GM18867 (cell line): ENCODE results near the gene TNIK.
"Not testable (repeated sequence)": the region's sequence is repeated elsewhere in the genome, so short reads cannot be mapped to it uniquely, and the experiment has no call there.

Experiments
- ATAC-seq: cut with Tn5 transposase; IDR thresholded peaks from one replicate; pipeline ENCODE4 v1.9.1; 2021; ENCODE audit warnings: mild to moderate bottlenecking, moderate library complexity; ENCODE audit not compliant: unreplicated experiment

The TNIK gene

GRCh38 chr3:171155122-171155700 lies 305.0 kb downstream of the TNIK start:
- no peak for ATAC-seq

DNA sequence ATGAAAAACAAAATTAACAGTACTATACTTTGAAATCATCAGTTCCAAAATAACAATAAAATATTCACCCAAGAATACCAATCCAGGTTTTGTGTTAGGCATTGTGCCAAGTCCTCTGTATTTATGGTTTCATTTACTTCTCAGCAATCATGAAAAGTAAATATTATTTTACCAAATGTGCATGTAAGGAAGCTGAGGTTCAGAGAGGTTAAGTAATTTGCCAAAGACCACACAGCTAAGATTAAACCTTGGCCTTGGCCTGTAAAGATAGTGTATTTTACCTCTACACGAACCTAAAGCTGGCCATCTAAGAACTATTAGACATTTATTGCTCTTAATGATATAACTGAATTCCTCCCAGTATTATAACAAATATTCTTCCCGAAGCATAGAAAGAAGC lies 309.3 kb downstream of the TNIK start:
- ATAC-seq, result no peak

GRCh38 chr3:171149526-171150116 lies 310.6 kb downstream of the TNIK start:
- no peak for ATAC-seq

DNA sequence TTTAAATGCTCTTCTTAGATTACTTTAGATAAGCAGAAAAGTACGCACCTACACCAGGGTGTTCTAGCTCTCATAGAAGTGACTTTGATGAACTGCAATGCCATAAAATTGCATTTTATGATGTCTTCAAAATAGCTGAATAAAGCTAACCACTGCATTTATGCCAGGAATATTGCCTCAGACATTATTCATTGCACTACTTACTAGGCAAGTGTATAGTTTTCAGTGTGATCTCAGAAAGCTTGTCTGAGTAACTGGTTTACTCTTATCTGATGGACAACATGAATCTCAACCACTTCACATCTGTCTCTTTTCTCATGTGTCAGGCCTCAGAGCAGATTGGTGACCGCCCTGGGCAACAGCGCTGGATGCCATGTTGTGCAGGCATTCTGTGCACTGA lies 314.4 kb downstream of the TNIK start:
- ATAC-seq, result no peak

DNA sequence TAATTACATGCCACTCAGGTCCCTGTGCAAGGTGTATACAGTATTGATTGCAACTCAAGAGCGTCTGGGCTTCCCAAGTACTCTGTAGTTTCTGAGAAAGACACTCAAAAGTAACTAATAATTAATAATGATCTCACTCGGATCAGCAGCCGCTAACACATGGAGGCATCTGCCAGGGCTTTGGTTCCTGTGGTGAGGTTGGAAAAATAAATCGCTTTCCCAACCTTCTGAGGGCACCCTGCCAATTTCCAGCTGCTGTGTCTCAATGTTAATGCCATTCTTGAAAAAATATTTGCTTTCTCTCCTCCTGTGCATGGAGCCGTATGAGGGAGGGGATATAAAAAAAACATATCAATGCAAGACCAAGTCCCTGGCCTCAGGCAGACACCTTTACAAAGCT lies 317.2 kb downstream of the TNIK start:
- ATAC-seq, result no peak

DNA sequence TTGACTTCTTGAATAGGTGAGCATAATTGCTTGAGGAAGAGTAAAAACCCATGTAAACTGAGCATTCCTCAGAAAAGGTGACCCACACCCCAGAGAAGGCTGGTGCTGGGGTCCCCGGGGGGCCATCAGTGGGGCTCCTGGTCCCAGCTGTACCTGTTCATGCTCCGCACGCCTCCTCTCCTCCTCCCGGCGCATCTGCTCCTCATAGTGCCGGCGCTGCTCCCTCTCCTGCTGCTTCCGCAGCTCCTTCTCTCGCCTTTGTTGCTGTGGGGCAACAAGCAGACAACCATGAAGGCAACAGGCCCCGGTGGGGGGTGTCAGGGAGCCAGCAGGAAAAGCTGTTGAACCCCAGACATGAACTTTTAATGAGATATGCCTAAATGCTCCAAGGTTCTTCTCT lies 320.0 kb downstream of the TNIK start:
- ATAC-seq, result no peak

GRCh38 chr3:171138027-171138426 lies 322.2 kb downstream of the TNIK start:
- no peak for ATAC-seq

- ATAC-seq, result no peak
Measured at GRCh38 chr3:171135549-171135948, 324.7 kb downstream of the TNIK start.

DNA sequence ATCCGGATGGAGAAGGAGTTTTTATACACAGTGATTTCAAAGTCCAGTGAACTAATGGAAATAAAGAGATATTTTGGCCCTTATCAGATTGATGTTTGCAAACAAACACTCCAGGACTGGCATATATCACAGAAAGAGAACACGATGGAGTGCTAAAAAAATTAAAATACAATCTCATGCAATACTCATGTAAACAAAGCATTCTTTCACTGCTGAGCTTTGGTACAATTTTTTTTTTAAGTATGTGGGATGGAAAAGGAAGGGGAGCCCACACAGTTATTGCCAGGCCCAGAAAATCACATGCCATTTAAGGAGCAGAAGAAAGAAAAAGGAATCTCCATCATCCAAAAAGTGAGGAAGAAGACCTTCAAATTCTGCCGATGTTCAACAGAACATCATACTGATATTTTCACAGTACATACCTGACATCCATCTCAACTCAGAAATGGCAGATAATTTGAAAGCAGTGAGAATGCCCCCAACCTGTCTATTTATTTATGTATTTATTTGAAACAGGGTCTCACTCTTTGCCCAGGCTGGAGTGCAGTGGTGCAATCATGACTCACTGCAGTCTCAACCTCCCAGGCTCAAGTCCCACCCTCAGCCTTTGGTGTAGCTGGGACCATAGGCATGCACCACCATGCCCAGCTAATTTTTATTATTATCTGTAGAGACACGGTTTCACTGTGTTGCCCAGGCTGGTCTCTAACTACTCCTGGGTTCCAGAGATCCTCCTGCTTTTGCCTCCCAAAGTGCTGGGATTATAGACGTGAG lies 326.2 kb downstream of the TNIK start:
- no peak for ATAC-seq

- no peak for ATAC-seq
Measured at GRCh38 chr3:171133337-171133736, 326.9 kb downstream of the TNIK start.

- ATAC-seq, result no peak
Measured at GRCh38 chr3:171132873-171133272, 327.3 kb downstream of the TNIK start.

DNA sequence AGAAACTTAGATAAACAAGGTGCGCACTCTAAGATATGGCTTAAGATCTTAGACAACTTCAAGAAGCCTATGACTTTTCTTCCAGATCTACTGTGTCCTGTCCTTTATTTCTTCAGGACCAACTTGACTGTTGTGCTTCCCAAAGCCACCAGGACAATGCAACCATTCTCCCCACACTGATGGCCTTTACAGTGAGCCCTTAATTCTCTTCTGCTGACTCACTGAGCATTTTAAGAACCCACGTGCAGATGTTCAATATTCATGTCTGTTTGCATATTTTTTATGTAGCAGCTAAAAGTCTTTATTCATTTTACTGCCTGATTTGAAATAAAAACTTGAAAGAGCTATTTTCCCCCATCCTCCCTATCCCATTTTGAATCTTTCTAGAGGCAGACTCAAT lies 330.4 kb downstream of the TNIK start:
- ATAC-seq, result no peak

DNA sequence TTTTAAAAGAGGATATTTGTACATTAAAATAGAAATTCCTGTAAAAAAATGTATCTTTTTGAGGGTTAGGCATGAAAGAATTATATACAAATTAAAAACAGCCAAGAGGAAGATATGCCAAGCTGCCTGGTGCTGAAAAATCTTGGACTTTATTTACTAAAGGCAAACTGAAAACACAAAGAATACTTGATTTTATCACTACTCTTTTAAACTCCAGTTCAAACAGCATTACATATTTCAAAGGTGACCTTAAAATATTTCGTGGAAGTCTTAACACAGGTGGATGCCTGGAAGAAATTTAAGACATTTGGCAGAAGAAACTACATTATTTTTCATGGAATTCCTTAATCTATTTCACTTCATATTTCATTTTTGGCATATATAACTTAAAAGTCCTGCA lies 332.6 kb downstream of the TNIK start:
- ATAC-seq, result no peak

DNA sequence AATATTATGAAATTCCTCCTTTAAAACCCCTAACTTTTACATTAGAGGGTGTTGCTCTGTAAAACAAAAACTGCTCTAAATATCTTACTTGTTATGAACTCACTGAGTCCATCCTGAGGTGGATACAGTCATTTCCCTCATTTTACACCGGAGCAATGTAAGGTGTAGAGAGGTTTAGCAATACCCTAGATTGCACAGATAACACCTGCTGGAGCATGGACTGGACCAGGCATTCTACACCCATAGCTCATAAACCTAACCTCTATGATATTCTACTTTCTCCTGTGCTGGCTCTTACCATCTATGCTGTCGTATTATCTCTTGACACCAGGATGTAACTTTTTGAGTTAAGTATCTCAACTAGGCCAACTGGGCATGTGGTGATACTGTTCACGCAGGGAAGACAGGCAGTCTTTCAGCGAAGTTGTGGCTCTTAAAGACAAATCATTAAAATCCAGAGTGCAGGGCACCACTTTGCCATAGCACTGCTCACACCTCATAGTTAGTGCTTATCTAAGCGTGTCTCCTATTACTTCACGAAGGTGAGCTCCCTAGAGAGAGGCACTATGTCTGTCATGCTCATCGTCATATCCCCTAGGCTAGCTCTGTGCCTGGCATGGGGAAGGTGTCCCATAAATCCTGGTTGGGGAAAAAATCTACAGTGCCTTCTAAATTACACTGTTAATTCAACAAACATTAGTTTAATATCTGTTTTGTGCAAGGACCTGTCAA lies 333.6 kb downstream of the TNIK start:
- no peak for ATAC-seq

DNA sequence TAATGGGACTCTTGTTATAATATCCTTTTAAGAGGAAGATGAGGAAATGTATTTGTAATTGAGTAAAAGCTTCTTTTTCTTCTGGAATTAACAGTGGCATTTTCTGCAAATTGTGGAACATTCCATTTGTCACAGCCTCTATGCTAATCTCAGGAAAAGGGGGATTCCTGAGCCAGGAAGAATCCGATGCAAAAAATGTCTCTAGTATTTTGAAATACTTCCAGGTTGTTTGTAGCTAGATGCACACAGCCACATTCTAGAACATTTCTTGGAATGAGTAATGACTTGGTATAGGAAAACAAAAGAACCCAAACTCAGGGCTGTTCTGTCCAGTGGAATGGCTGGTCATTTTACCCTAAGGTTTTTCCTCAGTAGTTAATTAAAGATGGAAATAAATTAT lies 335.2 kb downstream of the TNIK start:
- no peak for ATAC-seq

DNA sequence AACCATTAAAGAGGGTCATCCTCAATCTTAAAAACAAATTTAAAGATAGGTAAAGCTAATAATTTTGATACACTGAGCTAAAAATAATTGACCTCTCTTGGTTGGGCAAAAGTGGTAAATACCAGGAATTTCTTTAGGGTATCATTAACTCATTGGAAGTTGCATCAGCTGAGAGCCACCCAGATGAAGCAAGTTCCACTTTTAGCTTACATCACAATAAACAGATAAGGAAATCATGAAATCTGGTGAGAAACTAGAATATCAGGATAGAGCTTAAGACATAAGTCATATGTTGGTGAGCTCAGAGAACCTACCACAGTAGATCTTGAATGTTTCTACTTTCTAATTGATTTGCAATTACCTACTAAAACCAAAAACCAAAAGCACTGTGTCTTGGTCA lies 336.3 kb downstream of the TNIK start:
- no peak for ATAC-seq

DNA sequence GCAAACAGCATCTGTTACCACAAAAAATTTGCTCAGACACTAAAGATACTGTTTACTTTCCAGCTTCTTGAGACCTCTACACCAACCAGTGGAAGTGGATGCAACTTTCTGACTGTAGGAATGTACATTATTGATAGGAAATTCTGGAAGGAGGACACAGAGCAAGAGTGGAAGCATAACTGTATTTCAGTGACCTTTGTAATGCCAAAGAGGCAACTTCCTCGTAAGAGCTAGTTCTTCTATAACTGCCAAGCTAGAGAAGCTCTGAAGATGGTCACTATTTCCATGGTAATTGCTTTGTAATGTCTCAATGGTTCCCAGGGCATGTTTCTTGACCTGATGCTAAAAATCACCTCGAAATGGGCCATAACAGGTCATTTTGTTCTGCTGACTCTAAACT lies 337.3 kb downstream of the TNIK start:
- ATAC-seq, result no peak

DNA sequence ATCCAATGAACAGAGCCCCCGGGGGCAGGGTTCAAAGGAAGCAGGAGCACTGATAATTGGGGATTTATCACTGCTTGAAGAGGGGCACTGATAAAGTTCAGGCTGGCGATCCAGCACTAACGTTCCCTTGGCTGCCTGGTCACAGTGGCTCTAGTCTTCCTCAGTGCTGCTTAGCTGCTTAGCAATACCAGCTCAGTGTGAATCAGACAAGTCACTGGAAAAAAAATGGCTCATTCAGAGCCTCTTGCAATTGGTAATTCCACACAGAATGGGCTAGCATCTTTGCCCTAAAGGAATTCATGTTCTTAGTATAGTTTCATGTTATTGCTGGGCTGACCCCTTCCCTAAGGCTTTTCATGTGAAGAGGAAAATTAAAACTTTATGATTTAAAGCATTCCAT lies 338.0 kb downstream of the TNIK start:
- ATAC-seq, result no peak

GRCh38 chr3:171121801-171122200 lies 338.4 kb downstream of the TNIK start:
- ATAC-seq, result no peak

GRCh38 chr3:171119402-171119801 lies 340.8 kb downstream of the TNIK start:
- not testable (repeated sequence) for ATAC-seq

GRCh38 chr3:171118993-171119392 lies 341.2 kb downstream of the TNIK start:
- ATAC-seq, result not testable (repeated sequence)
